Lower lobe of right lung (tissue), 2 donors: ENCODE results near the gene ZBTB3. TPM values are rescaled to one million over a fixed set of nuclear protein-coding genes. Genes with fewer than 3 reads are reported as not detected.
"Not testable (repeated sequence)": the region's sequence is repeated elsewhere in the genome, so short reads cannot be mapped to it uniquely, and the experiment has no call there.

ENCODE experiments used
- ATAC-seq, 2 donors: fragments of 200-7000 bp; cut with Tn5 transposase; one replicate each; pipeline ENCODE4 v1.9.1; 2020 to 2022; ENCODE audit warnings: mild to moderate bottlenecking in 2 of 2, moderate library complexity in 2 of 2
- DNase-seq: peaks from one replicate; pipeline ENCODE4 v3.0.0-alpha.2; 2020
- H3K27ac ChIP-seq: fragments of 200-600 bp; one replicate; pipeline ENCODE4 v1.8.0; 2022
- H3K27me3 ChIP-seq: fragments of 200-600 bp; one replicate; pipeline ENCODE4 v1.8.0; 2022; ENCODE audit warnings: low read depth
- H3K36me3 ChIP-seq: fragments of 200-600 bp; one replicate; pipeline ENCODE4 v1.8.0; 2022; ENCODE audit warnings: mild to moderate bottlenecking
- H3K4me1 ChIP-seq: fragments of 200-600 bp; one replicate; pipeline ENCODE4 v1.8.0; 2022
- H3K4me3 ChIP-seq: fragments of 200-600 bp; one replicate; pipeline ENCODE4 v1.8.0; 2022; ENCODE audit warnings: mild to moderate bottlenecking
- H3K9me3 ChIP-seq: fragments of 200-600 bp; one replicate; pipeline ENCODE4 v1.8.0; 2022
- intact Hi-C: fragments of 100-400 bp; cut with DNase I; formaldehyde crosslinking; loops from one replicate; pipeline ENCODE4 v1.11.0; 2022
- total RNA-seq: library from RNA; stranded (reverse); fragmentation: NEBNext Ultra II Directional; extraction: Animal tissue kit (Norgen Biotek cat#: 25700); gene quantifications from one replicate; pipeline ENCODE4 v1.2.1, GENCODE V29; 2021
- TF ChIP-seq, protein P1 (sequence below): fragments of 200-600 bp; IDR thresholded peaks from one replicate; pipeline ENCODE4 v1.8.0; 2022; ENCODE audit warnings: antibody characterized with exemption, mild to moderate bottlenecking
- donor health status: DM: no; HTN: yes; CAD: no; lungs with severe emphysema.

ZBTB3 gene
- total RNA-seq, 1 donor from 2014 or later, result 11.6 TPM

GRCh38 chr11:62737196-62737595 is 16.8 kb downstream of the ZBTB3 start:
- Histone ChIP-seq H3K9me3 (no peaks in the 10 kb centered on the region), H3K4me3 (no peak overlapping the region), H3K4me1 (peaks cover 10% of the 10 kb centered on the region), H3K27ac (no peak overlapping the region), H3K36me3 (peaks cover 96% of the 10 kb centered on the region), H3K27me3 (no peaks in the 10 kb centered on the region)
- ATAC-seq, result no peak
- intact Hi-C loops, result no loop called here
- no peak for DNase-seq
- TF ChIP-seq, protein P1, sequence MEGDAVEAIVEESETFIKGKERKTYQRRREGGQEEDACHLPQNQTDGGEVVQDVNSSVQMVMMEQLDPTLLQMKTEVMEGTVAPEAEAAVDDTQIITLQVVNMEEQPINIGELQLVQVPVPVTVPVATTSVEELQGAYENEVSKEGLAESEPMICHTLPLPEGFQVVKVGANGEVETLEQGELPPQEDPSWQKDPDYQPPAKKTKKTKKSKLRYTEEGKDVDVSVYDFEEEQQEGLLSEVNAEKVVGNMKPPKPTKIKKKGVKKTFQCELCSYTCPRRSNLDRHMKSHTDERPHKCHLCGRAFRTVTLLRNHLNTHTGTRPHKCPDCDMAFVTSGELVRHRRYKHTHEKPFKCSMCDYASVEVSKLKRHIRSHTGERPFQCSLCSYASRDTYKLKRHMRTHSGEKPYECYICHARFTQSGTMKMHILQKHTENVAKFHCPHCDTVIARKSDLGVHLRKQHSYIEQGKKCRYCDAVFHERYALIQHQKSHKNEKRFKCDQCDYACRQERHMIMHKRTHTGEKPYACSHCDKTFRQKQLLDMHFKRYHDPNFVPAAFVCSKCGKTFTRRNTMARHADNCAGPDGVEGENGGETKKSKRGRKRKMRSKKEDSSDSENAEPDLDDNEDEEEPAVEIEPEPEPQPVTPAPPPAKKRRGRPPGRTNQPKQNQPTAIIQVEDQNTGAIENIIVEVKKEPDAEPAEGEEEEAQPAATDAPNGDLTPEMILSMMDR, result no peak

GRCh38 chr11:62732830-62733229 is 21.1 kb downstream of the ZBTB3 start:
- DNase-seq, result no peak
- H3K4me1 ChIP-seq, result peaks cover 29% of the 10 kb centered on the region
- TF ChIP-seq, protein P1, result no peak
- no peak overlapping the region for H3K4me3 ChIP-seq
- ATAC-seq, result no peak
- H3K9me3 ChIP-seq, result no peaks in the 10 kb centered on the region
- peaks cover 64% of the 10 kb centered on the region for H3K36me3 ChIP-seq
- H3K27me3 ChIP-seq, result no peaks in the 10 kb centered on the region
- intact Hi-C loops, result no loop called here
- H3K27ac ChIP-seq, result no peak overlapping the region

DNA sequence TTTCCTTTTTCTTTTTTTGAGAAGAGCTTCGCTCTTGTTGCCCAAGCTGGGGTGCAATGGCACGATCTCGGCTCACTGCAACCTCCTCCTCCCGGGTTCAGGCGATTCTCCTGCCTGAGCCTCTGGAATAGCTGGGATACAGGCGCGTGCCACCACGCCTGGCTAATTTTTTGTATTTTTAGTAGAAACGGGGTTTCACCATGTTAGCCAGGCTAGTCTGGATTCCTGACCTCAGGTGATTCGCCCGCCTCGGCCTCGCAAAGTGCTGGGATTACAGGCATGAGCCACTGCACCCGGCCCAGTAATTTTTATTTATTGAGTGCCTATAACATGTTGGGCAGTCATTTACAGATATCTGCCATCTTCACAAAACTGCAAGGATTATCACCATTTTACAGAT is 23.9 kb downstream of the ZBTB3 start:
- intact Hi-C loops, H3K9me3 ChIP-seq, ATAC-seq, H3K27ac ChIP-seq, DNase-seq, H3K27me3 ChIP-seq: not testable (repeated sequence)
- peak overlapping the region; percentile 96 for H3K4me3 ChIP-seq
- H3K36me3 ChIP-seq, result peaks cover 36% of the 10 kb centered on the region
- peaks cover 40% of the 10 kb centered on the region for H3K4me1 ChIP-seq

GRCh38 chr11:62728171-62728988 is 25.6 kb downstream of the ZBTB3 start, which contains the start of gene TTC9C:
TTC9C (plus strand) TSS chr11:62728486; CDS start chr11:62728849, 363 bp downstream.
- no peaks in the 10 kb centered on the region for H3K9me3 ChIP-seq
- intact Hi-C loops, result no loop called here
- DNase-seq (peak; percentile 90), ATAC-seq (peak; percentile 81 to 84)
- H3K27ac ChIP-seq, result peak within 1 kb of the TSS; percentile 94
- H3K4me3 ChIP-seq, result peak within 1 kb of the TSS; percentile 96
- TF ChIP-seq, protein P1, result no peak
- peaks cover 57% of the 10 kb centered on the region for H3K4me1 ChIP-seq
- no peaks in the 10 kb centered on the region for H3K27me3 ChIP-seq
- peaks cover 29% of the 10 kb centered on the region for H3K36me3 ChIP-seq

- DNase-seq (peak; percentile 82), ATAC-seq (peak; percentile 86 to 87)
Measured at GRCh38 chr11:62727872-62728170, 26.1 kb downstream of the ZBTB3 start.

More at GRCh38 chr11:62727872-62728170, 26.1 kb downstream of the ZBTB3 start:
- H3K9me3 ChIP-seq, result no peaks in the 10 kb centered on the region
- peaks cover 52% of the 10 kb centered on the region for H3K4me1 ChIP-seq
- peak overlapping the region; percentile 94 for H3K27ac ChIP-seq
- peaks cover 29% of the 10 kb centered on the region for H3K36me3 ChIP-seq
- intact Hi-C loops, result no loop called here
- TF ChIP-seq, protein P1, result no peak
- H3K27me3 ChIP-seq, result no peaks in the 10 kb centered on the region
- H3K4me3 ChIP-seq, result peak overlapping the region; percentile 96
